ENCODE measurements around the gene NNT. TPM values are rescaled to one million over a fixed set of nuclear protein-coding genes. Genes with fewer than 3 reads are reported as not detected.

NNT gene
- total and polyA plus RNA-seq, 2 of the 8 experiments (the other 6 are each of a cell fraction or from before 2014, with no cell fraction given), result 11.0 to 22.2 TPM

DNA sequence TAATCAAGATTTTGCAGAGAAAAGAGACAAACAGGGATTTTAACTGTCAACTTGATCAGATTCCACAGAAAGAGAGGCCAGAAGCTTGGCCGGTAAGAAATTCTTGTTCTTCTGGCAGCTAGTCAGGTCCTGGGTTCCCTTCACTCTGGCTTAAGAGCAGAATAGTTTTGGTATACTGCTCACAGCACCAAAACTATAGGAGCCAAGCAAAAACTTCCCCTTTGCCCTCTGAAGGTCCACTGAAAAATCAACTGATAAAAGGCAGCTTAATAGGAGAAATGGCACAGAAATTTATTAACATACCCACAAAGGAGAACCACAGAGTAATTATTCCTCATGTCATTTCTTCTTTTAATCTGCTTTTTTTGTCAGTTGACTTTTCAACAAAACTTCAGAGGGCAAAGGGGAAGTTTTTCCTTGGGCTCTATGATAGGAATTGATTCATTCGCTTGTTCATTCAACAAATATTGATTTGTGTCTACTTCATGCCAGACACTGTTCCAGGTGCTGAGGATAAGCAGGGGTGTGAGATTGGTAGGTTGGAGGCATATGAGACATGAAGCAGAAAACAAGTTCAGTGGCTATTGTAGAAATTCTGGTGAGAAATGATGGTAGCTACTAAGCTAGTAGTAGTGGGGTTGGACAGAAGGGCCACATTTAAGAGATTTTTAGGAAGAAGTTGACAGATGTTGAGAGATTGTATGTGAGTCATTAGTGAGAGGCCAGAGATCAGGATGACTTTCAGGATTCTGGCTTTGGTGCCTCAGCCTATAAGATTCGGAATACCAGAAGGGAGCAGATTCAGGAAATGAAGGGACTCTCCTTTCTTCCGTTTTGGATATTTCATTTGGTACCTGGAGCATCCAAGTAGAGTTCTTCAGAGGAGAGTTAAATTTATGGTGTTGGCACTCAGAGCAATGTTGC lies 20.6 kb upstream of the NNT start:
- Histone ChIP-seq H2BK5ac (ENCODE audit: low read depth, low read length) (no peak overlapping the region), H3K18ac (ENCODE audit: extremely low read depth, low read length) (no peak overlapping the region), H3K4me3 (ENCODE audit: extremely low read depth in 1 of 4, insufficient read depth in 2 of 4, low read depth in 3 of 4, low read length in 4 of 4) (no peak overlapping the region), H3K4ac (replicated peaks; ENCODE audit: insufficient read length, low read depth, low read length) (no peak overlapping the region), H3K56ac (replicated peaks; ENCODE audit: insufficient read length, low read depth, low read length) (no peak overlapping the region), H2BK120ac (replicated peaks; ENCODE audit: low read depth, low read length) (no peak overlapping the region), H3K27me3 (replicated peaks in 1 of 4; ENCODE audit: control insufficient read depth in 3 of 4, extremely low read depth in 1 of 4, insufficient read depth in 3 of 4, low read length in 3 of 4) (no peaks in the 10 kb centered on the region), H3K9ac (replicated peaks in 1 of 4; ENCODE audit: extremely low read depth in 1 of 4, low read depth in 3 of 4, low read length in 3 of 4) (no peak overlapping the region), H4K8ac (ENCODE audit: extremely low read depth, insufficient read depth, low read length) (no peak overlapping the region), H2AFZ (ENCODE audit: low read length) (no peak overlapping the region), H2BK12ac (ENCODE audit: low read depth, low read length) (no peak overlapping the region), H3K79me2 (ENCODE audit: control insufficient read depth in 1 of 2, insufficient read depth in 2 of 2, low read length in 2 of 2) (no peaks in the 10 kb centered on the region), H2BK20ac (ENCODE audit: low read length) (no peak overlapping the region), H3K79me1 (ENCODE audit: low read depth, low read length) (no peaks in the 10 kb centered on the region), H3K14ac (ENCODE audit: insufficient read length) (no peak overlapping the region), H3K36me3 (ENCODE audit: control insufficient read depth in 2 of 4, insufficient read depth in 4 of 4, low read length in 3 of 4) (no peaks in the 10 kb centered on the region; a peak in 1 of 8 replicates), H3K4me2 (ENCODE audit: insufficient read depth in 1 of 2, low read depth in 2 of 2, low read length in 2 of 2) (no peak overlapping the region), H3K4me1 (replicated peaks in 1 of 4; ENCODE audit: control insufficient read depth in 3 of 4, insufficient read depth in 4 of 4, low read length in 3 of 4) (no peaks in the 10 kb centered on the region), H2BK15ac (ENCODE audit: low read length) (no peak overlapping the region), H4K20me1 (replicated peaks in 1 of 2; ENCODE audit: control insufficient read depth in 1 of 2, insufficient read depth in 2 of 2, low read length in 2 of 2) (no peaks in the 10 kb centered on the region), H3K27ac (ENCODE audit: low read depth, low read length) (no peak overlapping the region), H3K23ac (ENCODE audit: insufficient read length) (no peak overlapping the region), H3K23me2 (ENCODE audit: low read depth, low read length) (no peaks in the 10 kb centered on the region), H3K9me3 (ENCODE audit: insufficient read depth in 2 of 2, low read depth in 1 of 2, low read length in 1 of 2) (peaks cover 9 to 12% of the 10 kb centered on the region in 2 experiments), H2AK5ac (ENCODE audit: low read depth, low read length) (no peak overlapping the region), H4K5ac (ENCODE audit: insufficient read length, low read depth, low read length) (no peak overlapping the region), H4K91ac (replicated peaks; ENCODE audit: insufficient read length, low read length) (no peak overlapping the region)
- FAIRE-seq (no peak), DNase-seq (ENCODE audit: low read depth in 1 of 2, low spot score in 2 of 2) (no peak)
- WGBS, 2 experiments (ENCODE audit: extremely low coverage in 1 of 2, insufficient coverage in 1 of 2, insufficient read length in 1 of 2, insufficient replicate concordance in 2 of 2, low coverage in 1 of 2, low lambda C conversion rate in 2 of 2, missing lambda C conversion rate in 1 of 2), result 93% methylated on average over 4 of the region's 4 CpGs; no CpG with 5 or more reads in 1 of the 2 experiments
- ChIA-PET POLR2A (ENCODE audit: partially characterized antibody) (no interaction called here), CTCF (ENCODE audit: partially characterized antibody) (interaction anchor here (0.6 to 0.9 kb wide), 2 partner anchors 13 to 15 kb away, joined by 3 read pairs; no protein-coding TSS in a partner anchor)
- TF ChIP-seq SIN3A (conservative IDR thresholded peaks at IDR 0.05 in 1 of 2, IDR thresholded peaks at IDR 0.05 in 1 of 2; ENCODE audit: low read depth in 1 of 2, low read length in 2 of 2), result no peak
- no peak for TF ChIP-seq RFX5 (IDR thresholded peaks at IDR 0.05; ENCODE audit: borderline replicate concordance, low read depth, low read length)
- no peak for TF ChIP-seq ZNF274 (IDR thresholded peaks at IDR 0.05; ENCODE audit: borderline replicate concordance, extremely low read depth, low read length)
- TF ChIP-seq TAF1 (IDR thresholded peaks at IDR 0.05; ENCODE audit: low read depth, low read length), result no peak
- TF ChIP-seq TCF12 (IDR thresholded peaks at IDR 0.05; ENCODE audit: low read depth, low read length), result no peak
- TF ChIP-seq, protein P1, sequence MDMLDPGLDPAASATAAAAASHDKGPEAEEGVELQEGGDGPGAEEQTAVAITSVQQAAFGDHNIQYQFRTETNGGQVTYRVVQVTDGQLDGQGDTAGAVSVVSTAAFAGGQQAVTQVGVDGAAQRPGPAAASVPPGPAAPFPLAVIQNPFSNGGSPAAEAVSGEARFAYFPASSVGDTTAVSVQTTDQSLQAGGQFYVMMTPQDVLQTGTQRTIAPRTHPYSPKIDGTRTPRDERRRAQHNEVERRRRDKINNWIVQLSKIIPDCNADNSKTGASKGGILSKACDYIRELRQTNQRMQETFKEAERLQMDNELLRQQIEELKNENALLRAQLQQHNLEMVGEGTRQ (IDR thresholded peaks at IDR 0.05; ENCODE audit: low read length), result no peak
- no peak for TF ChIP-seq KDM4A (IDR thresholded peaks at IDR 0.05; ENCODE audit: low read depth, low read length, severe bottlenecking)
- TF ChIP-seq NRF1 (IDR thresholded peaks at IDR 0.05; ENCODE audit: low read depth, low read length), result no peak
- TF ChIP-seq, protein P2, sequence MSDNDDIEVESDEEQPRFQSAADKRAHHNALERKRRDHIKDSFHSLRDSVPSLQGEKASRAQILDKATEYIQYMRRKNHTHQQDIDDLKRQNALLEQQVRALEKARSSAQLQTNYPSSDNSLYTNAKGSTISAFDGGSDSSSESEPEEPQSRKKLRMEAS (IDR thresholded peaks at IDR 0.05), result no peak
- TF ChIP-seq SP4 (IDR thresholded peaks at IDR 0.05; ENCODE audit: low read length), result no peak
